Measurements from ENCODE around the gene PCBP4. TPM values are rescaled to one million over a fixed set of nuclear protein-coding genes. Genes with fewer than 3 reads are reported as not detected.

Gene PCBP4
- polyA plus RNA-seq, 3 donors, result 0.09 to 1.3 (median 0.22) TPM

DNA sequence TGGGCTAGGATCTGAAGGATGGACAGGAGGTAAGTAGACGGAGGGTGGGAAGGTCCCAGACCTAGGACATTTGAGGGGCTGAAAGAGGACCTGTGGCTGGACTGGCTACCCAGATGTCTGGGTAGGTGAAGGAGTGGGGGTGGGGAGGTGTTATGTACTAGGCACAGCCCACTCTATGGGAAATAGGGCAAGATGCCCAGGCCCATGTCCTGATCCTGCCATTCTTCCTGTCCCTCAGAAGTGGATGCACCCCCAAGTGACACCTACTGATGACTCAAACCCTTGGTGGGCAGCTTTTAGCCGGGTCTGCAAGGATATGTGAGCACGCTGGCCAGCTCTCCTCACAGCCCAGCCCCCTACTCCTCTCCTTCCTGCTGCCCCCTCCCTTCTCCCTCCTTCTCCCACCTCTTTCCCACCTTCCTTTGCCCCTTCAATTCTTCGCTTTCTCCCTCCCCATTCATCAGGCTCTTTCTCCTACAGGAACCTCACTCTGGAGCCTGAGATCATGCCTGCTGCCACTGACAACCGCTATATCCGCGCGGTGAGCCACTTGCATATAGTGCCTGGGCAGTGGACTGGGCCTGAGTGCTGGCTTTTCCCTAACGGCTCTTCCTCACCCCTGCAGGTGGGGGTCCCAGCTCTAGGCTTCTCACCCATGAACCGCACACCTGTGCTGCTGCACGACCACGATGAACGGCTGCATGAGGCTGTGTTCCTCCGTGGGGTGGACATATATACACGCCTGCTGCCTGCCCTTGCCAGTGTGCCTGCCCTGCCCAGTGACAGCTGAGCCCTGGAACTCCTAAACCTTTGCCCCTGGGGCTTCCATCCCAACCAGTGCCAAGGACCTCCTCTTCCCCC lies 21.3 kb upstream of the PCBP4 start:
- peaks cover 12 to 25% of the 10 kb centered on the region in 2 donors for H3K36me3 Mint-ChIP-seq
- H3K4me3 ChIP-seq (replicated peaks in 1 of 3; ENCODE audit: low read depth in 2 of 3, low read length in 3 of 3), result no peak overlapping the region
- no peaks in the 10 kb centered on the region for H3K27me3 ChIP-seq (ENCODE audit: control insufficient read depth in 2 of 2, insufficient read depth in 2 of 2, low read length in 2 of 2)
- peaks cover 21 to 24% of the 10 kb centered on the region in 2 donors for H3K36me3 ChIP-seq (replicated peaks in 1 of 2; ENCODE audit: control insufficient read depth in 1 of 2, insufficient read depth in 2 of 2, low read length in 2 of 2)
- no peak overlapping the region for H3K9ac ChIP-seq (ENCODE audit: insufficient read depth, low read length, poor library complexity, severe bottlenecking)
- H3K4me2 ChIP-seq (replicated peaks; ENCODE audit: extremely low read depth, low read length, poor library complexity, severe bottlenecking), result no peak overlapping the region
- H3K4me3 Mint-ChIP-seq, result no peak overlapping the region
- peaks cover 13% of the 10 kb centered on the region for H3K4me1 Mint-ChIP-seq
- intact Hi-C loops (cut with micrococcal nuclease), result no loop called here
- H3K9me3 ChIP-seq (replicated peaks in 1 of 2; ENCODE audit: control insufficient read depth in 1 of 2, insufficient read depth in 1 of 2, low read length in 2 of 2), result no peaks in the 10 kb centered on the region
- H3K27ac Mint-ChIP-seq, result peak overlapping the region in 3 of 7 donors; percentile 15 to 47 (median 25)
- H3K27me3 Mint-ChIP-seq (ENCODE audit: low read depth in 3 of 3), result peaks cover 0 to 3% (median 0%) of the 10 kb centered on the region in 3 donors
- 87% methylated on average over 14 of the region's 15 CpGs for WGBS (ENCODE audit: insufficient coverage)
- H3K79me2 ChIP-seq (ENCODE audit: insufficient read depth, low read length), result peaks cover 9% of the 10 kb centered on the region
- peaks cover 24% of the 10 kb centered on the region for H4K20me1 ChIP-seq (ENCODE audit: insufficient read depth, low read length)
- TF ChIP-seq, protein P1, sequence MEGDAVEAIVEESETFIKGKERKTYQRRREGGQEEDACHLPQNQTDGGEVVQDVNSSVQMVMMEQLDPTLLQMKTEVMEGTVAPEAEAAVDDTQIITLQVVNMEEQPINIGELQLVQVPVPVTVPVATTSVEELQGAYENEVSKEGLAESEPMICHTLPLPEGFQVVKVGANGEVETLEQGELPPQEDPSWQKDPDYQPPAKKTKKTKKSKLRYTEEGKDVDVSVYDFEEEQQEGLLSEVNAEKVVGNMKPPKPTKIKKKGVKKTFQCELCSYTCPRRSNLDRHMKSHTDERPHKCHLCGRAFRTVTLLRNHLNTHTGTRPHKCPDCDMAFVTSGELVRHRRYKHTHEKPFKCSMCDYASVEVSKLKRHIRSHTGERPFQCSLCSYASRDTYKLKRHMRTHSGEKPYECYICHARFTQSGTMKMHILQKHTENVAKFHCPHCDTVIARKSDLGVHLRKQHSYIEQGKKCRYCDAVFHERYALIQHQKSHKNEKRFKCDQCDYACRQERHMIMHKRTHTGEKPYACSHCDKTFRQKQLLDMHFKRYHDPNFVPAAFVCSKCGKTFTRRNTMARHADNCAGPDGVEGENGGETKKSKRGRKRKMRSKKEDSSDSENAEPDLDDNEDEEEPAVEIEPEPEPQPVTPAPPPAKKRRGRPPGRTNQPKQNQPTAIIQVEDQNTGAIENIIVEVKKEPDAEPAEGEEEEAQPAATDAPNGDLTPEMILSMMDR (IDR thresholded peaks at IDR 0.05), result no peak
- no peak overlapping the region for H3K27ac ChIP-seq (ENCODE audit: low read depth in 1 of 2, low read length in 2 of 2)
- H3K4me1 ChIP-seq (ENCODE audit: control insufficient read depth in 1 of 2, insufficient read depth in 2 of 2, low read length in 2 of 2), result peaks cover 6 to 7% of the 10 kb centered on the region in 2 donors
- DNase-seq, result no peak
- H2AFZ ChIP-seq (ENCODE audit: insufficient read depth, low read depth, low read length, poor library complexity, severe bottlenecking), result no peak overlapping the region
- H3K9me3 Mint-ChIP-seq, result peaks cover 0 to 2% (median 0%) of the 10 kb centered on the region in 7 donors

DNA sequence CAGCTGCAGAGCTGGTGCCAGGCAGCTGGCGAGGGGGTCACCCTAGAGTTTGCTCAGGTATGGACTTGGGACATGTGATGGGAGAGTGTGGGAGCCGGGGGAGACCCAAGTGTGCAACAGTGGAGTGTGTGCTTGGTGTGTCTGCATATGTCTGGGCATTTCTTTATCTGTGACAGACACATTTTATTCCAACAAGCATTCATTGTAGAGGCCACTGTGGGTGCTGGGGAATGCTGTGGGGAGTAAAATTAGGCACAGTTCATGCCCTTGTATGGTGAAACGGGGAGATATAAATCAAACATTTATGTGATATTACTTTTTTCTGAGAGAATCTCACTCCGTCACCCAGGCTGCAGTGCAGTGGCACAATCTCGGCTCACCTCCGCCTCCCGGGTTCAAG lies 20.3 kb upstream of the PCBP4 start:
- H3K79me2 ChIP-seq (ENCODE audit: insufficient read depth, low read length), result peaks cover 5% of the 10 kb centered on the region
- intact Hi-C loops (cut with micrococcal nuclease), result no loop called here
- TF ChIP-seq, protein P1 (IDR thresholded peaks at IDR 0.05), result no peak
- Mint-ChIP-seq H3K36me3 (peaks cover 9 to 16% of the 10 kb centered on the region in 2 donors), H3K27me3 (ENCODE audit: low read depth in 3 of 3) (peaks cover 0 to 2% (median 0%) of the 10 kb centered on the region in 3 donors), H3K4me1 (peaks cover 15% of the 10 kb centered on the region), H3K4me3 (no peak overlapping the region), H3K27ac (peak overlapping the region in 2 of 7 donors; percentile 7 to 11), H3K9me3 (peaks cover 0 to 2% (median 0%) of the 10 kb centered on the region in 7 donors)
- H3K27me3 ChIP-seq (ENCODE audit: control insufficient read depth in 2 of 2, insufficient read depth in 2 of 2, low read length in 2 of 2), result no peaks in the 10 kb centered on the region
- no peak overlapping the region for H2AFZ ChIP-seq (ENCODE audit: insufficient read depth, low read depth, low read length, poor library complexity, severe bottlenecking)
- no peak overlapping the region for H3K4me2 ChIP-seq (replicated peaks; ENCODE audit: extremely low read depth, low read length, poor library complexity, severe bottlenecking)
- no peak overlapping the region for H3K27ac ChIP-seq (ENCODE audit: low read depth in 1 of 2, low read length in 2 of 2)
- H3K4me1 ChIP-seq (ENCODE audit: control insufficient read depth in 1 of 2, insufficient read depth in 2 of 2, low read length in 2 of 2), result peaks cover 10 to 17% of the 10 kb centered on the region in 2 donors
- no peak for DNase-seq
- H3K9ac ChIP-seq (ENCODE audit: insufficient read depth, low read length, poor library complexity, severe bottlenecking), result no peak overlapping the region
- H3K36me3 ChIP-seq (replicated peaks in 1 of 2; ENCODE audit: control insufficient read depth in 1 of 2, insufficient read depth in 2 of 2, low read length in 2 of 2), result peaks cover 13 to 14% of the 10 kb centered on the region in 2 donors
- no peaks in the 10 kb centered on the region for H3K9me3 ChIP-seq (replicated peaks in 1 of 2; ENCODE audit: control insufficient read depth in 1 of 2, insufficient read depth in 1 of 2, low read length in 2 of 2)
- no peak overlapping the region for H3K4me3 ChIP-seq (replicated peaks in 1 of 3; ENCODE audit: low read depth in 2 of 3, low read length in 3 of 3)
- WGBS (ENCODE audit: insufficient coverage), result 96% methylated on average over 5 of the region's 7 CpGs
- peaks cover 14% of the 10 kb centered on the region for H4K20me1 ChIP-seq (ENCODE audit: insufficient read depth, low read length)

Measured in CD14-positive monocyte (primary cell).